ENCODE results near the gene AVL9.
A peak's percentile ranks its signal among the peaks of the same experiment; 100 is the strongest.
"Not testable (repeated sequence)": the region's sequence is repeated elsewhere in the genome, so short reads cannot be mapped to it uniquely, and the experiment has no call there.

AVL9 gene

DNA sequence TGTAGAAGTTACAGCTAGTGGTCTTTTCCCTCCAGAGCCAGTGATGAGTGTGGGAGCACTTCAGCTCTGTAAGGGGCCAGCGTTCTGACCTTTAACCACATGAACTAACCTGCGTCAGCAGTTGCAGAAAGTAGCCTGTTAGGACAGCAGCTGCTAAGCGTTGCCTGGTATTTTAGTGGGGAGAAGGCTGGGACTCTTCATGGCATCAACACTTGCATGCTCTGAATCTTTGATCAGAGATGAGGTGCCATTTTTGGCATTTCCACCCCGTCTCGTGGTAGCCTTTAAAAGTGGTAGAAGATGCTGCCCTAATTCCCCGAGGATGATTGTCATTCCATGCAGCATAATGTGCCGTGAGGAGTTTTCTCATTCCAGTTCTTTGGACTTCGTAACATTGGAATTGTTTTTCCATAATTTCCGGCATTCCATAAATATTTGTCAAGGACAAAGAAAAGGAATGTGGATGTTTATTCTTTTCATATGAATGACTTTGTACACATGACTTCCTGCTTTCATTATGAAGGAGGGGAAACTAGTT lies 92.2 kb downstream of the AVL9 start:
- CTCF ChIA-PET = interaction anchor here (1.7 kb wide), 1 partner anchor 9 kb away, joined by 5 read pairs; no protein-coding TSS in a partner anchor
- TF ChIP-seq, protein P1, sequence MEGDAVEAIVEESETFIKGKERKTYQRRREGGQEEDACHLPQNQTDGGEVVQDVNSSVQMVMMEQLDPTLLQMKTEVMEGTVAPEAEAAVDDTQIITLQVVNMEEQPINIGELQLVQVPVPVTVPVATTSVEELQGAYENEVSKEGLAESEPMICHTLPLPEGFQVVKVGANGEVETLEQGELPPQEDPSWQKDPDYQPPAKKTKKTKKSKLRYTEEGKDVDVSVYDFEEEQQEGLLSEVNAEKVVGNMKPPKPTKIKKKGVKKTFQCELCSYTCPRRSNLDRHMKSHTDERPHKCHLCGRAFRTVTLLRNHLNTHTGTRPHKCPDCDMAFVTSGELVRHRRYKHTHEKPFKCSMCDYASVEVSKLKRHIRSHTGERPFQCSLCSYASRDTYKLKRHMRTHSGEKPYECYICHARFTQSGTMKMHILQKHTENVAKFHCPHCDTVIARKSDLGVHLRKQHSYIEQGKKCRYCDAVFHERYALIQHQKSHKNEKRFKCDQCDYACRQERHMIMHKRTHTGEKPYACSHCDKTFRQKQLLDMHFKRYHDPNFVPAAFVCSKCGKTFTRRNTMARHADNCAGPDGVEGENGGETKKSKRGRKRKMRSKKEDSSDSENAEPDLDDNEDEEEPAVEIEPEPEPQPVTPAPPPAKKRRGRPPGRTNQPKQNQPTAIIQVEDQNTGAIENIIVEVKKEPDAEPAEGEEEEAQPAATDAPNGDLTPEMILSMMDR (IDR thresholded peaks at IDR 0.05; ENCODE audit: control extremely low read depth, extremely low read depth, low read depth, missing control alignments) = no peak
- POLR2A ChIA-PET = no interaction called here
- no peak for DNase-seq (ENCODE audit: extremely low spot score)

DNA sequence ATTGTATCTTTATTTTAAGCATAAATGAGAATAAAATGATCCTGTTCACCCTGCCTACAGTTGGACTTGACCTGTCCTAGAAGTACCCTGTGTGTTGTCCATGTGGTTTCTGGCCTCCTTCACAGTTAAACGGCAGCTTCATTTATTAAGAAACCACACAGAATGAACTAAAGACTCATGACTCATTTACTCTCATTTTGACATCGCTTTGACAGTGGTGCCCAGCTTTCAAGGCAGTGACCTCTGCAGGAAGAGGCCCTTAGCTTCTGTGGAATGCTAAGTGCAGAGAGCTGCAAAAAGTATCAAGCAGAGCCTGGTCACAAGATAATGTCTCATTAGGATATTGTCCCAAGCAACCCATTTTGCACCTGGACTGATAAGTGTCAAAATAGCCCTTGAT lies 93.4 kb downstream of the AVL9 start:
- ChIA-PET CTCF (interaction anchor here (1.1 to 1.7 kb wide), 2 partner anchors 10 to 212 kb away, joined by 3 to 5 read pairs; no protein-coding TSS in a partner anchor), POLR2A (no interaction called here)
- peak; percentile 56 for DNase-seq (ENCODE audit: extremely low spot score)

DNA sequence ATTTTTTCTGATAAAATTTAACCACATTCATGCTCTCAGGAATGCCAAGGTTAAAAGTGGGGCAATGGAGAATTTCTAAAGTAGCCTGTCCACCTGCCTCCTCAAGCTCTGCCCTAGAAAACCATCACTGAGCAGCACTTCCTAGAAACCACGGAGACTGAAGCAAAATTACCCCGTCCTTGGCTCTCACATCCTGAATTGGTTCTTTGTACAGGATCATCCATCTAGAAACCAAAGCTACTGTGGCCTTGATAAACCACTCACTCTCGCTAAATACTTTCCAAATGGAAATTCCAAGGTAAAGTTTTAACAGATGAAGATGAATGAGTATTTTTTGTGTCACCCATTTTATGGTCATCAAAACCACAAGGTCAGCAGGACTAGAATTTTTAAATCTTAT lies 96.6 kb downstream of the AVL9 start:
- no peak for DNase-seq (ENCODE audit: extremely low spot score)
- CTCF ChIA-PET = no interaction called here
- POLR2A ChIA-PET = no interaction called here
- TF ChIP-seq, protein P1 (IDR thresholded peaks at IDR 0.05; ENCODE audit: control extremely low read depth, extremely low read depth, low read depth, missing control alignments) = no peak

More for the DNA sequence above, 93.4 kb downstream of the AVL9 start:
- TF ChIP-seq, protein P1 (IDR thresholded peaks at IDR 0.05; ENCODE audit: control extremely low read depth, extremely low read depth, low read depth, missing control alignments) = peak; percentile 19

DNA sequence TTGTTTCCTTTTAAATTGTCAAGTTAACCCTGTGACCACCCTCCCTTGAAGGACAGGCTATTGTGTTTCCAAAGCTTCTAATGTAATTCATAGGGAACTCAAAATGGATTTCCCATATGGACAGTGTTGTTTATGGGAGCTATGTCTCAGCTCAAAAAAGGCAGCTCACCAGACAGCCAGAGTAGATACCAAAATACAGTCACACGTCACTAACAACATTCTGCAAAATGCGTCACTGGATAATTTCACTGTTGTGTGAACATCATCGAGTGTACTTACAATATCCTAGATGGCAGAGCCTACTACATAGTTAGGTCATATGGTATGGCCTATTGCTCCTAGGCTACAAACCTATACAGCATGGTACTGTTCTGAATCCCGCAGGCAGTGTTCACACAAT lies 97.4 kb downstream of the AVL9 start:
- TF ChIP-seq, protein P1 (IDR thresholded peaks at IDR 0.05; ENCODE audit: control extremely low read depth, extremely low read depth, low read depth, missing control alignments) = no peak
- no peak for DNase-seq (ENCODE audit: extremely low spot score)
- POLR2A ChIA-PET = no interaction called here
- CTCF ChIA-PET = interaction anchor here (1.7 kb wide), 1 partner anchor 14 kb away, joined by 5 read pairs; no protein-coding TSS in a partner anchor

DNA sequence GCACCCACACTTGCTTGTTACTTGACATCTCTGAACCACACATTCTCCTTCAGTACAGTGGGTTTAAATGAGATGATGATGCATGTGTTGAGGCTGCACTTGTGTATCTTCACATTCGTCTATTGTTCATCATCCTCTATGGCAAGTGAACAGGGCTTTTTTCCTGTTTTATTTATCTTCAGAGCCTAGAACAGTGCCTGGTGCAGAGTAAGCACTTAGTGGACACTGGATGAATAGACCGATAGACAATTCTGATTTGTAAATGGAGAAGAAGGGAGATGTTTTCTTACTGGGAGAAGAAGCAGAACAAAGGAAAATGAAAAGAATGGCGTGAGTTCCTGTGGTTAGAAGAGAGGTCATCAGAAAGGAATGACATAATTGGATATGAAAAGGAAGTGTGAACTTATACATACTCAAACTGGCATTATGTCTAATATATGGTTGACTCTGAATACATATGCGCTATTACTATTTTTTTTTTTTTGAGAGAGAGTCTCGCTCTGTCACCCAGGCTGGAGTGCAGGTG lies 99.7 kb downstream of the AVL9 start:
- ChIA-PET CTCF (interaction anchor here (1.5 kb wide), 1 partner anchor 16 kb away, joined by 4 read pairs; no protein-coding TSS in a partner anchor), POLR2A (no interaction called here)
- DNase-seq (ENCODE audit: extremely low spot score) = no peak
- TF ChIP-seq, protein P1 (IDR thresholded peaks at IDR 0.05; ENCODE audit: control extremely low read depth, extremely low read depth, low read depth, missing control alignments) = no peak

DNA sequence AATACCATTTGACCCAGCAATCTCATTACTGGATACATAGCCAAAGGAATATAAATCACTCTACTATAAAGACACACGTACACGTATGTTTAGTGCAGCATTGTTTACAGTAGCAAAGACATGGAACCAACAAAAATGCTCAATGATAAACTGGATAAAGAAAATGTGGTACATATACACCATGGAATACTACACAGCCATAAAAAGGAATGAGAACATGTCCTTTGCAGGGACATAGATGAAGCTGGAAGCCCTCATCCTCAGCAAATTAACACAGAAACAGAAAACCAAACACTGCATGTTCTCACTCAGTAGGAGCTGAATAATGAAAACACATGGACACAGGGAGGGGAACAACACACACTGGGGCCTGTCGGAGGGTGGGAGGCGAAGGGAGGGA lies 105.9 kb downstream of the AVL9 start:
- POLR2A ChIA-PET; DNase-seq (ENCODE audit: extremely low spot score); CTCF ChIA-PET: not testable (repeated sequence)

DNA sequence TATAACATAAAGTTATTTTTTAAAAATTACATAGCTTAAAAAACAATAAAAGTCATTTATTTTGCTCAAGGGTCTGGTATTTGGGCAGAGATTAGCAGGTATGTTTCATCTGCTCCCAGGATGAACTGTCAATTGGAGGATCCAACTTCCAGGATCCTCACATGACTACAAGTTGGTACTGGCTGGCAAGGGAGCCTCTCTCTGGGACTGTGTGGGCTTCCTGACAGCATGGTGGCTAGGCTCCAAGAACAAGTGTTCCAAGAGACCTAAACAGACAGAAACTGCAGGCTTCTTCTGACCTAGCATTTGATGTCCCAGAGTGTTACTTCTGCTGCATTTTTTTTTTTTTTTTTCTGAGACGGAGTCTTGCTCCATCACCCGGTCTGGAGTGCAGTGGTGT lies 107.2 kb downstream of the AVL9 start:
- POLR2A ChIA-PET = no interaction called here
- TF ChIP-seq, protein P1 (IDR thresholded peaks at IDR 0.05; ENCODE audit: control extremely low read depth, extremely low read depth, low read depth, missing control alignments) = no peak
- CTCF ChIA-PET = no interaction called here
- no peak for DNase-seq (ENCODE audit: extremely low spot score)

DNA sequence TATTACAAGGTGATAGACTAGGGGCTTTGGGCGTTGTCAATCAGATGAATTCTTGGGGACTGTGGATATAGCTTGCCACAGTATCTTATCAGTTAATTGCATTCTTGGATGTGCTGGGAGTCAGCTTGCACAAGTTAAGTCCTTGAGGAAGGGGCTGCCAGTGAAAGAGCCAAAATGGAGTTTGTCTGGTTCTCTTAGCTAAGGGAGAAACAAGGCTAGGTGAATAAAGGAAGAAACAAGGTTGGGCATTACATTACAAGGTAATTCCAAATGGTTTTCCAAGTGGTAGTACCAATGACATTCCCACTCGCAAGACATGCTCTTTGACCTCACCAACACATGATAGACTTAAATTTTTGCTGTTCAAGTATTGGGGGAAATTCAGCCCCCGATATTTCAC lies 108.2 kb downstream of the AVL9 start:
- CTCF ChIA-PET; POLR2A ChIA-PET; DNase-seq (ENCODE audit: extremely low spot score): not testable (repeated sequence)

DNA sequence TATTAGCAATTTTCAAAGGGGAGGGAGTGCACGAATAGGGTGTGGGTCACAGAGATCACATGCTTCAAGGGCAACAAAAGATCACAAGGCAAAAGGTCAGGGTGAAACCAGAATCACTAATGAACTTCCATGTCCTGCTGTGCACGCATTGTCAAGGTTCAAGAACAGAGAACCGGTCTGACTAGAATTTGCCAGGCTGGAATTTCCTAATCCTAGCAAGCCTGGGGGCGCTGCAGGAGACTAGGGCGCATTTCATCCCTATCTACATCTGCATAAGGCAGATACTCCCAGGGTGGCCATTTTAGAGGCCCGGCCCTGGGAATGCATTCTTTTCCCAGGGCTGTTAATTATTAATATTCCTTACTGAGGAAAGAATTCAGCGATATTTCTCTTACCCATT lies 108.8 kb downstream of the AVL9 start:
- POLR2A ChIA-PET; DNase-seq (ENCODE audit: extremely low spot score); CTCF ChIA-PET: not testable (repeated sequence)
